Femur (tissue), 1 donor: Measurements from ENCODE around the gene ATP6V0A1.
"Not testable (repeated sequence)": the region's sequence is repeated elsewhere in the genome, so short reads cannot be mapped to it uniquely, and the experiment has no call there.

Source experiments
- DNase-seq: peaks from one replicate; pipeline ENCODE4 v3.0.0-alpha.2; 2017

Gene ATP6V0A1

GRCh38 chr17:42477824-42478223 is 19.1 kb downstream of the ATP6V0A1 start:
- DNase-seq, result not testable (repeated sequence)

- no peak for DNase-seq
Measured at GRCh38 chr17:42484304-42484703, 25.6 kb downstream of the ATP6V0A1 start.

DNA sequence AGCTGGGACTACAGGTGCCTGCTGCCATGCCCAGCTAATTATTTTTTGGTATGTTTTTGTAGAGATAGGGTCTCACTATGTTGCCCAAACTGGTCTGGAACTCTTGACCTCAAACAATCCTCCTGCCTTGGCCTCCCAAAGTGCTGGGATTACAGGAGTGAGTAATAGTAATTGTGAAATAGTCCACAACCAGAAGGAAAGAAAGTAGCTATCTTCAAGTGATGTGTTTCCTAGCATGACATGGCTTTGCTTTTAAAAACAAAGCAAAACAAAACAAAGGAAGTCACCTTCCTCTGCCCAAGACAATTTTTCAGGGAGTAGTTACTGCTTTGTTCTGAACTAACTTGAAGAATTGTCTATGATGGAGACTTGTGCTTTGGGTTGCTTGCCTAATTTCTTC is 27.0 kb downstream of the ATP6V0A1 start:
- no peak for DNase-seq

GRCh38 chr17:42488032-42488431 is 29.4 kb downstream of the ATP6V0A1 start:
- DNase-seq, result no peak

DNA sequence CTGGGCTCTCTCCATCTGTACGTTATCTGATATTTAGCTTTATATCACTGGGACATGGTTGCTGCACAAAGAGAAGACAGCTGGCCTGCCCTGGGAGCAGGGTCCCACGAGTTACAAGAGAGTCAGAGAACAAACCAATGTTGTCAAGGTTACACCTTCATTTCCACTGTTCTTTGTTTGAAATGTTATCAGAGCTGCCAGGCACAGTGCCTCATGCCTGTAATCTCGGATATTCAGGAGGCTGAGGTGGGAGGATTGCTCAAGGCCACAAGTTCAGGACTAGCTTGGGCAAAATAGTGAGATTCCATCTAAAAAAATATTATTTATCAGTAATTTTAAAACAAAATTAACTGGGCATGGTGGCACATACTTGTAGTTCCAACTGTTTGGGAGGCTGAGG is 34.6 kb downstream of the ATP6V0A1 start:
- no peak for DNase-seq

DNA sequence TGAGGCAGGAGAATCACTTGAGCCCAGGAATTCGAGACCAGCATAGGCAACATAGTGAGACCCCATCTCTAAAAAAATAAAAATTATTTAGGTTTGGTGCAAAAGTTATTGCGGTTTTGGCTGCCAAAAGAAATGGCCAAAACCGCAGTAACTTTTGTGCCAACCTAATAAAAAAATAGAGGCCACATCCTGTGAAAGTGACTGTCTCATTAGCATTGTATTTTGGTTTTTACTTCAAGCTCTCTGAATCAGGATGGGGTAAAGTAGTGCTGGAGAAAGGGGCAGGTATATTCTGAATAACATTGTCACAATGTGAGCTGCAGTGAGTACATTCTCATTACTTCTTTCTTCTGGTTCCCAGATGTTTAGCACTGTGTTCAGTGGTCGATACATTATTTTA is 36.0 kb downstream of the ATP6V0A1 start:
- DNase-seq, result no peak

DNA sequence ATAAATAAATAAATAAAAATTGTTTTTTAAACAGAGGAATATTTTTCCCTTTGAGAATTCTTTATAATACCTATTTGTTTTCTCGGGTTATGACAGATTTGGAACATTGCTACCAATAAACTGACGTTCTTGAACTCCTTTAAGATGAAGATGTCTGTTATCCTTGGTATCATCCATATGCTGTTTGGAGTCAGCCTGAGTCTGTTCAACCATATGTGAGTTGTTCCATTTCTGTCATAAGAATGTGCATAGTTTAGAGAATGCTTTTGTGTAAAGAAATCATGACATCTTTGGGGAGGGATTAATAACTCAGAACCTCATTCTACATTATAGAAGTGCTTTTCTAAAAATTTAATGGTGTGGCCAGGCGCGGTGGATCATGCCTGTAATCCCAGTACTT is 40.1 kb downstream of the ATP6V0A1 start:
- no peak for DNase-seq

DNA sequence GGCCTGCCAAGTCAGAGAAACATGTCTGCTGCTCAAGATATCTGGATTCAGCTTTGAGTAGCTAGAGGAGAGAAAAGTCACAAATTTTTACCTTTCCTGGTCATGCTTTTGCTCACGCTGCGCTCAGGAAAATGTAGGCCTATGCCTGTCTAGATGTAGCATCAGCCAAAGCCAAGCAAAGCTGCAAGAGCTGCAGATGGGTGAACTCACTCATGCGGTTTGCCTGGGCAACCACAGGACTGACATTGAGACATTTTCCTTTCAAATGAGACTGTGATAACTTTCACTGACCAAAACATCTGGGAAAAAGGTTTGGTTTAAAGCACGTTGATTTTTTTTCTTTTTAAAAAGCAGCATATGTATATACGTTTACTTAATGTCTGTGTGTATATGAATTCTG is 43.4 kb downstream of the ATP6V0A1 start:
- DNase-seq, result no peak

DNA sequence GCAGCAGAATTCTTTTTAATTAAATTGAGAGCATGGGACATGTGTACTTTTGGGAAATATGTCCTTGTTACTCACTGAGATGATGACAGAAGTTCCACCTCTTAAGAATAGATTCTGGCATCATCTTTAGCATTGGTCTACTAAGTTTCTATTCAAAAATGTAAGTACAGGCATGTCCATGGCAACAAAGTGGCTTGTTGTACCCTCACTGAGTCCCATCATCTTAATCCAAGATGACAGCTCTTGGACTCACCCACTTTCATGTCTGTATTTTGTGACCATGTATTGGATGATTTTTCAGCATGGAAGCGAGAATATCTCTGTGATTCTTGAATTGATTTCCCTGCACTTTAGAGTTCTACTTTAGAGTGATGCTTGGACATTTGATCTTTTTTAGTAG is 44.2 kb downstream of the ATP6V0A1 start:
- DNase-seq, result no peak

DNA sequence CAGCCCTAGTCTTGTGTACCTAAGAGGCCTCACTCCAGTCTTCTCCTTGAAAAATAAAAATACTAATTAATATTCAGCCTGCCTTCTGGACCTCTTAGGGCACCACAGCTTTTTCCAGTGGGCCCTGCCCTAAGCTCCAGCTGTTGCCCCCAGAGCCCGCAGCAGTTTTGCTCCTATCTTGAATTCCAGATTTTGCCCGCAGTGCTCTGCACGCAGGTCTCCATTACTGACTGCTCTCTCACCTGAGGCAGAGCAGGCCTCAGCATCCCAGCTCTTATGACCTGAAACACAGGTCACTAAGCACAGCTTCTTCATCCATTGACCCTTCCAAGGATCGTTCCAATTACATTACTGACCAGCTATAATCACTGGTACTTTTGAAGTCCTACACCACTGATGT is 49.0 kb downstream of the ATP6V0A1 start:
- DNase-seq, result no peak

- no peak for DNase-seq
Measured at GRCh38 chr17:42508426-42509165, 49.9 kb downstream of the ATP6V0A1 start.

DNA sequence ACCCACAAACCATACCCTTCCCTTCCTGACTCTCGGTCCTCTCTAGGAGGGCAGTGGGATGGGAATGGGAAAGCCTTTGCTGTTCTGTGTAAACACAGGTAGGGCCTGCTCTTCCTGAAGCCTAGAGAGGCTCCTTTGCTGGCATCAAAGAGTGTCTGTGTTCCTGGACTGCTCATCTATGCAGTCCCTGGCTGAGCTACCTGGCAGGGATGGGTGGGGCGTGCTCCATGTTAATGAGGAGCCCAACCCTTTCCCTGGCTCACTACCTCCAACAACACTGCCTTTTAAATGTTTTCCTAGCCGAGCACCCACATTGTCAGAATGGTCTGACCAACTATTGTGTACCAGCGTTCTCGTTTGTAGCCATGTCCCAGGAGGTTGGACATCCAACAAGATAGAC is 50.7 kb downstream of the ATP6V0A1 start:
- no peak for DNase-seq

- no peak for DNase-seq
Measured at GRCh38 chr17:42509841-42510240, 51.2 kb downstream of the ATP6V0A1 start.

GRCh38 chr17:42512246-42512645 is 53.6 kb downstream of the ATP6V0A1 start:
- no peak for DNase-seq

DNA sequence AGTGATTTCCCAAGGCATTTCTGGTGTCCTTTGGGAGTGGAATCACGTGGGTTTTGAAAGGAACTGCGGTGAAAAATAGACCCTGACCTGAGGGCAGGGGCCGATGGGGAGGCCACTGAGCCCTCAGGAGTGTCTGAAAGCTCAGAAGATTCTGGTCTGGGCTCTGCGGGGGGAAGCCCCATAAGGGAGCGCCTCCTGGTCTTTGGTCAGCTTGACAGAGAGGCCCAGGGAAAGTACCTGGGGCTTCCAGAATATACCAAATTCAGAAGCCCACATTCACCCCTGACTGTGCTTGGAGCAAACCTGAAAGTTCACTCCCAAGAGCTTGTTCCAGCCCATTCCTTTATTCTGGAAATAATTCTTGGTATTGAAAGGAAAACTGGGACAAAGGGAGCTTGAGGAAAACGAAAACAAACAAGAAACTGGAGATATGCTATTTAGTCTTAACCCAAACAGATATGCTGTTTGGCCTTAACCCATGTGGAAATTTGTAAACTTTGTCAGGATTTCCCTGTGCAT is 54.1 kb downstream of the ATP6V0A1 start:
- DNase-seq, result no peak

GRCh38 chr17:42513686-42514085 is 55.0 kb downstream of the ATP6V0A1 start:
- no peak for DNase-seq

DNA sequence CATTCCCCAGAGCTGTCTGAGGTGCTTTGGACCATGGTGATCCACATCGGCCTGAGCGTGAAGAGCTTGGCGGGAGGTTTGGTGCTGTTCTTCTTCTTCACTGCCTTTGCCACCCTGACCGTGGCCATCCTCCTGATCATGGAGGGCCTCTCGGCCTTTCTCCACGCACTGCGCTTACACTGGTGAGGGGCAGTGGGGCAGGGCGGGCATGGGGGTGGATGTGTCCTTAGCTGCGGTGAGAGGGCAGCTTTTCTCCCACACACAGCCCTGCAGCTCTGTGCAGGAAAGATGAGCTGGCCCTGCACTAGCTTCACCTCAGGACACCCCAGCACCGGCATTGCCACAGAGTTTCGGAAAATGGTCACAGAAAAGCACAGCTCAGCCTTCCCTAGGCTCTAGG is 55.6 kb downstream of the ATP6V0A1 start:
- no peak for DNase-seq

DNA sequence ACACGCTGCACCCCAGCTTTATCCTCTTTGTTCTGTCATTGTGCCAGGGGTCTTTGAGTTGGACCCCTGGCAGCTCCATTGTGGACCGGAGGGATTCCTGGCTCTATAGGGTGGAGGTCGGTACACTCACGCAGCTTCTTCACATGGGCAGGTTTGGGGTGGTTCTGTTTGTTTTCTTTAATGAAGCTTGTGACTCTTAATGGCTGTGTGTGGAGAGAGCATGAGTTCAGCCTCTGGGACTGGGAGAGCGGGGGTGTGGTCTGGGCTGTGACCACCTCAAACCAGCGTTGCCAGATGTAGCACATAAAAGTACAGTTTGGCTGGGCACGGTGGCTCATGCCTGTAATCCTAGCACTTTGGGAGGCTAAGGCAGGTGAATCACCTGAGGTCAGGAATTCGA is 56.2 kb downstream of the ATP6V0A1 start:
- no peak for DNase-seq

DNA sequence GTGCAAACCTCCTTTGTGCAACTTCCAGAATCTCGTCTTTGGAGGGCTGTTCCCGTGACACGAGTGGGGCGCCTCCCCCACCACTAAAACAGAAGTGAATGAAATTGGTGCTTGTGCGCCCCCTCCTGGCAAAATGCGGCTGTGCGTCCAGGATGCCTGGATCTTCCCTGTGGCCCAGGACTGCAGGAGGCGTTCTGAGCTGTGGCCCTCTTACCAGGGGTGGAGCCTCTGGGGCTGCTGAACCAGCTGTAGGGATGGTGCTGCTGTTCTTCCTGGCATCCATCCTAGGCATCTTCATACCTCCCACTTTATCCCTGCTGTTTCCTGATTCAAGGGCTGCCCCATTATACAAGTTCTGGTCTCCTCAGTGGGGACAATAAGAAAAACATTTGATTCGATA is 58.8 kb downstream of the ATP6V0A1 start:
- DNase-seq, result peak; percentile 86

- peak; percentile 84 for DNase-seq
Measured at GRCh38 chr17:42518046-42518754, 59.5 kb downstream of the ATP6V0A1 start.

GRCh38 chr17:42518755-42519545 is 60.3 kb downstream of the ATP6V0A1 start:
- peak; percentile 75 for DNase-seq

- DNase-seq, result peak; percentile 96
Measured at GRCh38 chr17:42519546-42520491, 61.1 kb downstream of the ATP6V0A1 start.
